Endothelial cell of umbilical vein (primary cell): ENCODE data around the gene PGP. TPM values are rescaled to one million over a fixed set of nuclear protein-coding genes. Genes with fewer than 3 reads are reported as not detected.

Source experiments
- BruUV-seq: library from RNA; stranded (reverse); fragments of 400-500 nt; replicated peaks from 2 replicates; lab custom pipeline; 2021; lab: Mats Ljungman, UMichigan
- CTCF ChIA-PET: fragments of 300-600, 350-600 bp; sonication (Branson Sonifier 250); formaldehyde crosslinking; loops from one replicate; lab custom pipeline; 2021; ENCODE audit warnings: antibody characterized with exemption, inconsistent platforms; lab: Charles Lee
- POLR2A ChIA-PET: fragments of 300-600, 350-600 bp; sonication (Branson Sonifier 250); formaldehyde crosslinking; loops from one replicate; lab custom pipeline; 2021; ENCODE audit warnings: antibody characterized with exemption, inconsistent platforms; lab: Charles Lee
- DNase-seq: peaks from one replicate; pipeline ENCODE4 v3.0.0-alpha.2; 2011; ENCODE audit warnings: low read depth, low spot score
- FAIRE-seq: peaks from 2 replicates; lab custom pipeline; 2011; peaks lifted over from hg19 to GRCh38; lab: Jason Lieb, UNC
- H2AFZ ChIP-seq: 2 replicates; pipeline ENCODE4 v1.6.0; 2012; ENCODE audit warnings: low read depth, low read length, control low read depth, inconsistent platforms
- H3K27ac ChIP-seq: 2 replicates; pipeline ENCODE4 v1.5.1; 2011; ENCODE audit warnings: low read depth, mild to moderate bottlenecking, control low read depth, low read length, moderate library complexity; ENCODE audit not compliant: insufficient read depth
- H3K27me3 ChIP-seq, 2 experiments: 2 replicates each; pipeline versions ENCODE4 v1.6.0 to v1.6.1; 2011; ENCODE audit warnings: low read length in 2 of 2, mixed read lengths in 1 of 2; ENCODE audit not compliant: control insufficient read depth in 2 of 2, insufficient read depth in 2 of 2
- H3K36me3 ChIP-seq, 2 experiments: 2 replicates in 1 of 2; 3 replicates in 1 of 2; pipeline ENCODE4 v1.5.1; 2011; ENCODE audit warnings: low read length in 2 of 2, mild to moderate bottlenecking in 1 of 2, moderate library complexity in 1 of 2; ENCODE audit not compliant: control insufficient read depth in 2 of 2, insufficient read depth in 2 of 2; ENCODE audit errors: extremely low read depth in 1 of 2
- H3K4me1 ChIP-seq: 3 replicates; pipeline ENCODE4 v1.5.1; 2011; ENCODE audit warnings: mild to moderate bottlenecking, low read length; ENCODE audit not compliant: control insufficient read depth, insufficient read depth; ENCODE audit errors: extremely low read depth
- H3K4me2 ChIP-seq: 2 replicates; pipeline ENCODE4 v1.6.1; 2011; ENCODE audit warnings: low read length, control low read depth, mixed read lengths; ENCODE audit not compliant: insufficient read depth
- H3K4me3 ChIP-seq, 3 experiments: fragments of 200-600 bp in 1 of 3; sonication (generic), shearing (Covaris generic) in 1 of 3; replicated peaks in 1 of 3; 2 replicates each; pipeline ENCODE4 v1.5.1; 2011 to 2016; ENCODE audit warnings: control low read depth in 3 of 3, low read length in 3 of 3, mild to moderate bottlenecking in 2 of 3, inconsistent platforms in 1 of 3, low read depth in 1 of 3, moderate library complexity in 1 of 3; ENCODE audit not compliant: insufficient read depth in 1 of 3
- H3K79me2 ChIP-seq: 2 replicates; pipeline ENCODE4 v1.6.0; 2012; ENCODE audit warnings: low read length, inconsistent platforms; ENCODE audit not compliant: control insufficient read depth, insufficient read depth
- H3K9ac ChIP-seq: replicated peaks from 2 replicates; pipeline ENCODE3; 2011; ENCODE audit warnings: low read length, control low read depth; ENCODE audit not compliant: insufficient read depth; ENCODE audit errors: extremely low read depth
- H3K9me1 ChIP-seq: replicated peaks from 3 replicates; pipeline ENCODE4 v1.6.0; 2011; ENCODE audit warnings: mild to moderate bottlenecking, low read length; ENCODE audit not compliant: control insufficient read depth, insufficient read depth; ENCODE audit errors: extremely low read depth
- H3K9me3 ChIP-seq: replicated peaks from 2 replicates; pipeline ENCODE4 v1.5.1; 2012; ENCODE audit warnings: low read length, inconsistent platforms; ENCODE audit not compliant: control insufficient read depth, insufficient read depth
- H4K20me1 ChIP-seq: replicated peaks from 2 replicates; pipeline ENCODE3; 2011; ENCODE audit warnings: mild to moderate bottlenecking, low read length; ENCODE audit not compliant: control insufficient read depth, insufficient read depth; ENCODE audit errors: extremely low read depth
- EZH2 ChIP-seq: IDR thresholded peaks from 2 replicates; pipeline ENCODE4 v1.6.1; 2012; ENCODE audit warnings: borderline replicate concordance, low read depth, mild to moderate bottlenecking, moderate library complexity, low read length, inconsistent platforms; ENCODE audit not compliant: severe bottlenecking
- GATA2 ChIP-seq: IDR thresholded peaks from 2 replicates; pipeline ENCODE4 v1.7.0; 2011; ENCODE audit warnings: low read depth, mild to moderate bottlenecking, moderate library complexity, mixed read lengths, low read length; ENCODE audit not compliant: insufficient read length, insufficient read depth
- JUN ChIP-seq: IDR thresholded peaks from 2 replicates; pipeline ENCODE4 v1.6.1; 2011; ENCODE audit warnings: borderline replicate concordance, low read depth; ENCODE audit not compliant: insufficient read length, insufficient read depth
- MYC ChIP-seq: IDR thresholded peaks from one replicate; pipeline ENCODE4 v1.6.1; 2011; ENCODE audit warnings: mild to moderate bottlenecking, low read depth, low read length
- POLR2A ChIP-seq: IDR thresholded peaks from 2 replicates; pipeline ENCODE4 v1.6.1; 2012; ENCODE audit warnings: low read depth, mild to moderate bottlenecking, control low read depth, low read length
- POLR2AphosphoS5 ChIP-seq: IDR thresholded peaks from 2 replicates; pipeline ENCODE4 v1.6.1; 2012; ENCODE audit warnings: low read depth, mild to moderate bottlenecking, control low read depth, low read length, moderate library complexity; ENCODE audit not compliant: insufficient read depth
- dilution Hi-C: fragments of 300-500 bp; cut with MboI; formaldehyde crosslinking; loops from one replicate; pipeline ENCODE4 v1.15.0; 2019; ENCODE audit warnings: low sequenced_read_pairs; ENCODE audit not compliant: extremely low pct_ligation_motif_present
- intact Hi-C: fragments of 100-400 bp; cut with micrococcal nuclease; formaldehyde crosslinking; loops from one replicate; pipeline ENCODE4 v1.10.0; 2022
- polyA plus RNA-seq, 4 experiments: library from polyadenylated mRNA; depleted of rRNA in 3 of 4; stranded (reverse) in 3 of 4; unstranded in 1 of 4; fragments of >200 nt; gene quantifications; 2 replicates each; pipeline versions ENCODE4 v1.2.1 to v1.2.3, GENCODE V29; 2011 to 2012; ENCODE audit warnings: missing spikeins in 1 of 4
- total RNA-seq: library from RNA; stranded (reverse); gene quantifications from 2 replicates; pipeline ENCODE4 v1.2.3, GENCODE V29; 2021
- TF ChIP-seq, protein P1 (sequence below): IDR thresholded peaks from 2 replicates; pipeline ENCODE4 v1.6.1; 2011; ENCODE audit not compliant: insufficient read depth, insufficient read length

PGP gene
- total and polyA plus RNA-seq, 2 donors (not counting 3 experiments of a cell fraction or from before 2014, with no cell fraction given) = 28.5 to 29.6 TPM

DNA sequence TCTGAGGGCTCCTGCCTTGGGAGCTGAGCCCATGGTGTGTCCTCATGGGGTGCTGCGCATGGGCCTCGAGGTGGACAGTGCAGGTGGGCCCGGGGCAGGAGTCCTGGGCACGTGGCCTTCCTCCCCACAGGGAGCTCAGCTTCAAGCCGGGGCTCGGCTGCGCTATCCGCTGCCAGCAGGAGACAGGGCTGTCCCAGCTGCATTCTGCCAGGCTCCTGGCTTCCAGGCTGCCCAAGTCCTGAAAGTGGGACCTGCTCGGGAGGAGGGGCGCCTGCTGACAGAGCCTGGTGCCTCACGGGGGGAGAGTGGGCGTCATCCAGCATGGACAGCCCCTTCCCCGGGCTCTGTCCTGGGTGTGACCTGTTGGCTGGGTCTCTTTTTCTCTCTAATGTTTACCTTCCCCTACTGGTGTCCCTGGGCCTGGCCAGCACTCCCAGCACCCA lies 51.9 kb downstream of the PGP start:
- dilution Hi-C loops = loop anchor here (25.0 kb wide), 1 partner anchor 125 kb away; the partner anchor contains the start of genes NHERF2, NTHL1 and TSC2
- Histone ChIP-seq H3K27ac (no peak overlapping the region), H3K4me1 (peaks cover 22% of the 10 kb centered on the region), H3K79me2 (peaks cover 75% of the 10 kb centered on the region), H3K27me3 (no peaks in the 10 kb centered on the region), H3K9me3 (no peaks in the 10 kb centered on the region), H4K20me1 (no peaks in the 10 kb centered on the region), H3K9ac (no peak overlapping the region), H2AFZ (no peak overlapping the region), H3K9me1 (no peaks in the 10 kb centered on the region), H3K4me2 (no peak overlapping the region), H3K36me3 (peaks cover 0 to 23% of the 10 kb centered on the region in 2 experiments), H3K4me3 (no peak overlapping the region)
- TF ChIP-seq POLR2A = no peak
- TF ChIP-seq EZH2 = no peak
- TF ChIP-seq MYC = no peak
- TF ChIP-seq JUN = no peak
- TF ChIP-seq GATA2 = no peak
- TF ChIP-seq, protein P1, sequence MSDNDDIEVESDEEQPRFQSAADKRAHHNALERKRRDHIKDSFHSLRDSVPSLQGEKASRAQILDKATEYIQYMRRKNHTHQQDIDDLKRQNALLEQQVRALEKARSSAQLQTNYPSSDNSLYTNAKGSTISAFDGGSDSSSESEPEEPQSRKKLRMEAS = no peak
- intact Hi-C loops = no loop called here
- CTCF ChIA-PET = no interaction called here
- FAIRE-seq (no peak), DNase-seq (no peak)
- no TSS peak for BruUV-seq
- POLR2A ChIA-PET = no interaction called here

DNA sequence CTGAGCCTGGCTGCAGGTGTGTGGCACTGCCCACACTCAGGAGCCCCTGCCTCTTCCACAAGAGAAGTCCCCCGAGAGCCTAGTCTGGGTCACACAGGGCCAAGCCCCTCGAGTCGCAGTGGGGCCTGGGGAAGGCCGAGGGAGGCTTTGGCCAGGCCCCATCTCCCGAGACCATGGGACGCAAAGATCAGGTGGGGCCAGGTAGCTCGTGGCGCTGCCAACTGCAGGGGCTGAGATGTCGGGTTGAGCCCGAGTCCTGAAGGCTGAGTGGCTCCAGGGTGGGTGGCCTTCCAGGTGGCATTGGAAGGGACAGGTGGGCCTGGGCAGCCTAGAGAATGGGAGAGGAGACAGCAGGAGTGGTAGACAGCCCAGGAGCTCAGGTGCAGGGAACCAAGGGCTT lies 52.7 kb downstream of the PGP start:
- no peaks in the 10 kb centered on the region for H4K20me1 ChIP-seq
- FAIRE-seq = no peak
- TF ChIP-seq GATA2 (no peak), MYC (no peak), POLR2A (no peak), POLR2AphosphoS5 (no peak)
- TF ChIP-seq, protein P1 = no peak
- H2AFZ ChIP-seq = no peak overlapping the region
- H3K9me1 ChIP-seq = no peaks in the 10 kb centered on the region
- DNase-seq = no peak
- no peaks in the 10 kb centered on the region for H3K9me3 ChIP-seq
- H3K79me2 ChIP-seq = peaks cover 79% of the 10 kb centered on the region
- no peak overlapping the region for H3K4me3 ChIP-seq
- BruUV-seq = no TSS peak
- H3K4me1 ChIP-seq = peaks cover 26% of the 10 kb centered on the region
- ChIA-PET CTCF (no interaction called here), POLR2A (interaction anchor here (0.6 kb wide), 1 partner anchor 10 kb away, joined by 4 read pairs; no protein-coding TSS in a partner anchor)
- dilution Hi-C loops (loop anchor here (25.0 kb wide), 1 partner anchor 125 kb away; the partner anchor contains the start of genes NHERF2, NTHL1 and TSC2), intact Hi-C loops (no loop called here)
- H3K27me3 ChIP-seq = no peaks in the 10 kb centered on the region
- no peak overlapping the region for H3K4me2 ChIP-seq
- H3K9ac ChIP-seq = no peak overlapping the region
- peaks cover 0 to 17% of the 10 kb centered on the region in 2 experiments for H3K36me3 ChIP-seq
- no peak overlapping the region for H3K27ac ChIP-seq
